NCI-H1694 (cell line): Measurements from ENCODE around the gene PTPRE.

Experiments
- DNase-seq: peaks from one replicate; lab custom pipeline; 2025; lab: John Stamatoyannopoulos, UW

PTPRE gene

GRCh38 chr10:127883516-127883915, 23.4 kb upstream of the PTPRE start:
- no peak for DNase-seq

- no peak for DNase-seq
Observed at GRCh38 chr10:127884501-127884900, 22.4 kb upstream of the PTPRE start.

GRCh38 chr10:127886371-127887051, 20.4 kb upstream of the PTPRE start:
- DNase-seq = no peak

GRCh38 chr10:127887541-127888415, 19.1 kb upstream of the PTPRE start:
- no peak for DNase-seq

- no peak for DNase-seq
Observed at GRCh38 chr10:127888521-127889312, 18.2 kb upstream of the PTPRE start.

GRCh38 chr10:127889605-127890195, 17.2 kb upstream of the PTPRE start:
- DNase-seq = no peak

GRCh38 chr10:127890216-127890615, 16.7 kb upstream of the PTPRE start:
- DNase-seq = no peak

GRCh38 chr10:127890832-127891334, 16.0 kb upstream of the PTPRE start:
- no peak for DNase-seq

GRCh38 chr10:127892743-127893142, 14.2 kb upstream of the PTPRE start, which contains the start of gene CLRN3:
TSS of gene CLRN3 (minus strand) at chr10:127892941. CDS start at chr10:127892784, 157 bp downstream.
- DNase-seq = no peak

- no peak for DNase-seq
Observed at GRCh38 chr10:127894146-127894545, 12.8 kb upstream of the PTPRE start.

- no peak for DNase-seq
Observed at GRCh38 chr10:127896590-127896989, 10.3 kb upstream of the PTPRE start.

GRCh38 chr10:127897177-127897576, 9.7 kb upstream of the PTPRE start:
- no peak for DNase-seq

GRCh38 chr10:127899766-127900387, 7.0 kb upstream of the PTPRE start:
- DNase-seq = no peak

GRCh38 chr10:127903789-127904188, 3.1 kb upstream of the PTPRE start:
- DNase-seq = no peak

GRCh38 chr10:127904311-127905000, 2.4 kb upstream of the PTPRE start:
- DNase-seq = no peak

- no peak for DNase-seq
Observed at GRCh38 chr10:127905001-127905847, 1.7 kb upstream of the PTPRE start.

- DNase-seq = no peak
Observed at GRCh38 chr10:127905848-127906261, 1.0 kb upstream of the PTPRE start.

GRCh38 chr10:127907411-127908105, 655 bp downstream of the PTPRE start:
- no peak for DNase-seq
